Mesenchymal stem cell (in vitro differentiated cells and primary cell): ENCODE measurements around the gene CEBPG.

Experiments
- DNase-seq: peaks from one replicate; pipeline ENCODE4 v3.0.0-alpha.2; 2013
- H2AFZ ChIP-seq: one replicate; pipeline ENCODE4 v1.6.1; 2013; ENCODE audit warnings: low read depth, mild to moderate bottlenecking, control low read depth, inconsistent platforms, low read length, moderate library complexity
- H2AK5ac ChIP-seq: 2 replicates; pipeline ENCODE4 v1.6.1; 2013; ENCODE audit warnings: low read length, moderate library complexity, mild to moderate bottlenecking, inconsistent platforms; ENCODE audit not compliant: severe bottlenecking
- H2BK120ac ChIP-seq: one replicate; pipeline ENCODE4 v1.6.1; 2013; ENCODE audit warnings: low read depth, mild to moderate bottlenecking, inconsistent platforms, low read length, moderate library complexity
- H2BK12ac ChIP-seq, 2 experiments: one replicate each; pipeline ENCODE4 v1.6.1; 2013; ENCODE audit warnings: inconsistent platforms in 2 of 2, low read length in 2 of 2, mild to moderate bottlenecking in 2 of 2, moderate library complexity in 2 of 2, control low read depth in 1 of 2
- H2BK15ac ChIP-seq: one replicate; pipeline ENCODE4 v1.6.1; 2013; ENCODE audit warnings: mild to moderate bottlenecking, low read depth, inconsistent platforms; ENCODE audit not compliant: poor library complexity, severe bottlenecking
- H2BK5ac ChIP-seq: 2 replicates; pipeline ENCODE4 v1.6.1; 2013; ENCODE audit warnings: low read depth, mild to moderate bottlenecking, low read length, control low read depth, inconsistent platforms; ENCODE audit not compliant: poor library complexity, severe bottlenecking
- H3K14ac ChIP-seq, 2 experiments: one replicate each; pipeline ENCODE4 v1.6.1; 2013; ENCODE audit warnings: inconsistent platforms in 2 of 2, low read length in 2 of 2, control low read depth in 1 of 2, mild to moderate bottlenecking in 1 of 2, moderate library complexity in 1 of 2
- H3K18ac ChIP-seq, 2 experiments: one replicate each; pipeline ENCODE4 v1.6.1; 2013; ENCODE audit warnings: inconsistent platforms in 2 of 2, low read length in 2 of 2, control low read depth in 1 of 2, low read depth in 1 of 2, mild to moderate bottlenecking in 1 of 2
- H3K23ac ChIP-seq, 2 experiments: one replicate each; pipeline ENCODE4 v1.6.1; 2013; ENCODE audit warnings: inconsistent platforms in 2 of 2, low read length in 2 of 2, mild to moderate bottlenecking in 2 of 2, moderate library complexity in 2 of 2, control low read depth in 1 of 2
- H3K27ac ChIP-seq: 2 replicates; pipeline ENCODE4 v1.5.1; 2013; ENCODE audit warnings: mild to moderate bottlenecking, moderate library complexity, low read length, control low read depth, inconsistent platforms; ENCODE audit not compliant: poor library complexity, severe bottlenecking
- H3K27me3 ChIP-seq, 2 experiments: 2 replicates each; pipeline versions ENCODE4 v1.6.1 to v1.7.0; 2013; ENCODE audit warnings: low read length in 2 of 2, mild to moderate bottlenecking in 2 of 2, moderate library complexity in 2 of 2, control low read depth in 1 of 2, inconsistent platforms in 1 of 2; ENCODE audit not compliant: control insufficient read depth in 1 of 2, insufficient read depth in 1 of 2
- H3K36me3 ChIP-seq, 2 experiments: 2 replicates each; pipeline versions ENCODE4 v1.6.1 to v1.7.0; 2013; ENCODE audit warnings: low read length in 2 of 2, control low read depth in 1 of 2, inconsistent platforms in 1 of 2, low read depth in 1 of 2, mild to moderate bottlenecking in 1 of 2; ENCODE audit not compliant: insufficient read depth in 2 of 2, control insufficient read depth in 1 of 2
- H3K4ac ChIP-seq, 2 experiments: one replicate each; pipeline ENCODE4 v1.6.1; 2013; ENCODE audit warnings: inconsistent platforms in 2 of 2, low read length in 2 of 2, mild to moderate bottlenecking in 2 of 2, moderate library complexity in 2 of 2, control low read depth in 1 of 2, low read depth in 1 of 2
- H3K4me1 ChIP-seq: 2 replicates; pipeline ENCODE4 v1.6.1; 2013; ENCODE audit warnings: low read depth, low read length, control low read depth; ENCODE audit not compliant: control insufficient read depth, insufficient read depth
- H3K4me2 ChIP-seq: 2 replicates; pipeline ENCODE4 v1.6.1; 2013; ENCODE audit warnings: low read length, mild to moderate bottlenecking, inconsistent platforms; ENCODE audit not compliant: poor library complexity, severe bottlenecking
- H3K4me3 ChIP-seq, 2 experiments: 2 replicates each; pipeline versions ENCODE4 v1.5.1 to v1.7.0; 2013; ENCODE audit warnings: low read length in 2 of 2, mild to moderate bottlenecking in 2 of 2, control low read depth in 1 of 2, low read depth in 1 of 2; ENCODE audit not compliant: insufficient read depth in 1 of 2
- H3K79me1 ChIP-seq: replicated peaks from 2 replicates; pipeline ENCODE4 v1.6.1; 2013; ENCODE audit warnings: mild to moderate bottlenecking, control low read depth, low read length, inconsistent platforms; ENCODE audit not compliant: poor library complexity, severe bottlenecking
- H3K9ac ChIP-seq: 2 replicates; pipeline ENCODE4 v1.7.0; 2013; ENCODE audit warnings: mild to moderate bottlenecking, low read length, moderate library complexity
- H3K9me3 ChIP-seq: 2 replicates; pipeline ENCODE4 v1.7.0; 2013; ENCODE audit warnings: mild to moderate bottlenecking, low read length; ENCODE audit not compliant: control insufficient read depth
- H4K8ac ChIP-seq: one replicate; pipeline ENCODE4 v1.6.1; 2013; ENCODE audit warnings: inconsistent platforms, mild to moderate bottlenecking, low read length, moderate library complexity
- H4K91ac ChIP-seq: one replicate; pipeline ENCODE4 v1.6.1; 2013; ENCODE audit warnings: mild to moderate bottlenecking, low read length, inconsistent platforms
- WGBS: methylation state at CpG from one replicate; pipeline ENCODE4 v1.1.7; 2013; ENCODE audit warnings: mixed read lengths; 5-methylcytosine and 5-hydroxymethylcytosine counted together

Gene CEBPG

GRCh38 chr19:33359581-33359980, 13.9 kb upstream of the CEBPG start:
- Histone ChIP-seq H2BK120ac (no peak overlapping the region), H3K9ac (no peak overlapping the region), H3K4ac (no peak overlapping the region), H3K9me3 (peaks cover 12% of the 10 kb centered on the region), H2BK12ac (no peak overlapping the region), H3K18ac (no peak overlapping the region), H4K8ac (no peak overlapping the region), H3K27ac (no peak overlapping the region), H2BK5ac (no peak overlapping the region), H4K91ac (no peak overlapping the region), H2BK15ac (no peak overlapping the region), H3K4me2 (no peak overlapping the region), H3K4me1 (no peaks in the 10 kb centered on the region), H3K14ac (no peak overlapping the region), H3K79me1 (no peaks in the 10 kb centered on the region), H3K23ac (no peak overlapping the region), H3K27me3 (peaks cover 41 to 42% of the 10 kb centered on the region in 2 experiments), H3K36me3 (no peaks in the 10 kb centered on the region), H3K4me3 (no peak overlapping the region), H2AK5ac (no peak overlapping the region), H2AFZ (no peak overlapping the region)
- DNase-seq, result no peak
- WGBS, result 80% methylated on average over 1 of the region's 3 CpGs

GRCh38 chr19:33362508-33363228, 10.8 kb upstream of the CEBPG start:
- H4K91ac ChIP-seq, result no peak overlapping the region
- H2BK12ac ChIP-seq, result no peak overlapping the region
- 76% methylated on average over 6 of the region's 6 CpGs for WGBS
- H3K9ac ChIP-seq, result no peak overlapping the region
- H3K14ac ChIP-seq, result no peak overlapping the region
- H3K4me1 ChIP-seq, result no peaks in the 10 kb centered on the region
- no peak overlapping the region for H3K18ac ChIP-seq
- H2AFZ ChIP-seq, result no peak overlapping the region
- no peak overlapping the region for H3K4me2 ChIP-seq
- H2BK120ac ChIP-seq, result no peak overlapping the region
- no peaks in the 10 kb centered on the region for H3K9me3 ChIP-seq
- no peaks in the 10 kb centered on the region for H3K36me3 ChIP-seq
- no peak overlapping the region for H3K23ac ChIP-seq
- H3K27ac ChIP-seq, result no peak overlapping the region
- no peaks in the 10 kb centered on the region for H3K79me1 ChIP-seq
- H2BK15ac ChIP-seq, result no peak overlapping the region
- no peak overlapping the region for H3K4ac ChIP-seq
- H3K27me3 ChIP-seq, result peaks cover 57 to 65% of the 10 kb centered on the region in 2 experiments
- DNase-seq, result no peak
- no peak overlapping the region for H2BK5ac ChIP-seq
- H4K8ac ChIP-seq, result no peak overlapping the region
- H2AK5ac ChIP-seq, result no peak overlapping the region
- no peak overlapping the region for H3K4me3 ChIP-seq

DNA sequence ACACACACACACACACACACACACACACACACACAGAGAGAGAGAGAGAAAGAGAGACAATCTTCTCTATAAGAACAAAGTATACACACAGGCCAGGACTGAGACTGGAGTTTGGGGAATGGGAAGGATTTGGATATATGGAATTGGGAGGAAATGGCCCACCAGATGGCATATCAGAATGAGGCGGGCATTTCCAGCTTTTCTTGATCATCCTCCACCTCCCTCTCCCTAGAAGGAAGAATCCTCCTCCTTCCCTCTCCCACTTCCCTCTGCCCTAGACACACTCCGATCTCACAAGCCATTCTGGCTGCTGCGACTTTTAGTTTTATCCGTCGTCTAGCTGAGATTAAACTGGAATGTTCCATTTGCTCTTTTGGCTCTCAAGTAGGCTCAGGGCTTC, 10.0 kb upstream of the CEBPG start:
- DNase-seq, result no peak
- no peaks in the 10 kb centered on the region for H3K79me1 ChIP-seq
- WGBS, result 93% methylated on average over 5 of the region's 5 CpGs

DNA sequence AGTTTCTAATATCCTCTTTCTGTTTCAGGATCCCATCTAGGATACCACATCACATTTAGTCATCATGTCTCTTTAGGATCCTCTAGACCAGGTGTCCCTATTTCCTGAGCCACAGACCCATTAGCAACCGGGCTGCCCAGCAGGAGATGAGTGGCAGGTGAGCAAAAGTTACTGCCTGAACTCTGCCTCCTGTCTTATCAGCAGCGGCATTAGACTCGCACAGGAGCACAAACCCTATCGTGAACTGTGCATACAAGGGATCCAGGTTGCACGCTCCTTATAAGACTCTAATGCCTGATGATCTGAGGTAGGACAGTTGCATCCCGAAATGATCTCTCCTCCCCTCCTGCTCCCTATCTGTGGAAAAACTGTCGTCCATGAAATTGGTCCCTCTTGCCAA, 7.8 kb upstream of the CEBPG start:
- Histone ChIP-seq H3K27ac (no peak overlapping the region), H3K27me3 (peaks cover 47 to 56% of the 10 kb centered on the region in 2 experiments), H3K9me3 (no peaks in the 10 kb centered on the region), H3K9ac (no peak overlapping the region), H3K4me2 (no peak overlapping the region), H2AFZ (no peak overlapping the region), H3K4me3 (no peak overlapping the region), H3K4ac (no peak overlapping the region), H3K4me1 (no peaks in the 10 kb centered on the region), H3K23ac (no peak overlapping the region), H2BK15ac (no peak overlapping the region), H2BK12ac (no peak overlapping the region), H2BK120ac (no peak overlapping the region), H4K91ac (no peak overlapping the region), H3K79me1 (no peaks in the 10 kb centered on the region), H4K8ac (no peak overlapping the region), H2AK5ac (no peak overlapping the region), H2BK5ac (no peak overlapping the region), H3K36me3 (no peaks in the 10 kb centered on the region), H3K14ac (no peak overlapping the region), H3K18ac (no peak overlapping the region)
- no peak for DNase-seq
- WGBS, result 77% methylated on average over 7 of the region's 7 CpGs

More for the DNA sequence above, 10.0 kb upstream of the CEBPG start:
- Histone ChIP-seq H3K9me3 (no peaks in the 10 kb centered on the region), H3K9ac (no peak overlapping the region), H3K18ac (no peak overlapping the region), H3K23ac (no peak overlapping the region), H3K14ac (no peak overlapping the region), H3K4me2 (no peak overlapping the region), H3K36me3 (no peaks in the 10 kb centered on the region), H3K27me3 (peaks cover 57 to 65% of the 10 kb centered on the region in 2 experiments), H2BK5ac (no peak overlapping the region), H2BK15ac (no peak overlapping the region), H2AFZ (no peak overlapping the region), H4K8ac (no peak overlapping the region), H3K4me1 (no peaks in the 10 kb centered on the region), H4K91ac (no peak overlapping the region), H3K27ac (no peak overlapping the region), H3K4me3 (no peak overlapping the region), H2AK5ac (no peak overlapping the region), H2BK12ac (no peak overlapping the region), H3K4ac (no peak overlapping the region), H2BK120ac (no peak overlapping the region)
